NB4 (cell line): Measurements from ENCODE around the gene SIMC1.
A peak's percentile ranks its signal among the peaks of the same experiment; 100 is the strongest.

Source experiments
- DNase-seq: peaks from one replicate; pipeline ENCODE4 v3.0.0; 2010; ENCODE audit warnings: low read depth
- H3K4me3 ChIP-seq: one replicate; pipeline ENCODE4 v1.5.1; 2011; ENCODE audit warnings: mild to moderate bottlenecking, low read depth, low read length, moderate library complexity
- MYC ChIP-seq: IDR thresholded peaks from 2 replicates; pipeline ENCODE4 v1.6.1; 2011; ENCODE audit warnings: low read depth, low read length
- POLR2A ChIP-seq: IDR thresholded peaks from 2 replicates; pipeline ENCODE4 v1.6.1; 2011; ENCODE audit warnings: mild to moderate bottlenecking; ENCODE audit not compliant: insufficient read length; ENCODE audit errors: extremely low read depth
- TF ChIP-seq, protein P1 (sequence below): IDR thresholded peaks from one replicate; pipeline ENCODE4 v1.5.1; 2012; ENCODE audit warnings: low read depth, low read length
- TF ChIP-seq, protein P2 (sequence below): IDR thresholded peaks from 2 replicates; pipeline ENCODE4 v1.6.1; 2011; ENCODE audit warnings: low read depth, low read length

SIMC1 gene

DNA sequence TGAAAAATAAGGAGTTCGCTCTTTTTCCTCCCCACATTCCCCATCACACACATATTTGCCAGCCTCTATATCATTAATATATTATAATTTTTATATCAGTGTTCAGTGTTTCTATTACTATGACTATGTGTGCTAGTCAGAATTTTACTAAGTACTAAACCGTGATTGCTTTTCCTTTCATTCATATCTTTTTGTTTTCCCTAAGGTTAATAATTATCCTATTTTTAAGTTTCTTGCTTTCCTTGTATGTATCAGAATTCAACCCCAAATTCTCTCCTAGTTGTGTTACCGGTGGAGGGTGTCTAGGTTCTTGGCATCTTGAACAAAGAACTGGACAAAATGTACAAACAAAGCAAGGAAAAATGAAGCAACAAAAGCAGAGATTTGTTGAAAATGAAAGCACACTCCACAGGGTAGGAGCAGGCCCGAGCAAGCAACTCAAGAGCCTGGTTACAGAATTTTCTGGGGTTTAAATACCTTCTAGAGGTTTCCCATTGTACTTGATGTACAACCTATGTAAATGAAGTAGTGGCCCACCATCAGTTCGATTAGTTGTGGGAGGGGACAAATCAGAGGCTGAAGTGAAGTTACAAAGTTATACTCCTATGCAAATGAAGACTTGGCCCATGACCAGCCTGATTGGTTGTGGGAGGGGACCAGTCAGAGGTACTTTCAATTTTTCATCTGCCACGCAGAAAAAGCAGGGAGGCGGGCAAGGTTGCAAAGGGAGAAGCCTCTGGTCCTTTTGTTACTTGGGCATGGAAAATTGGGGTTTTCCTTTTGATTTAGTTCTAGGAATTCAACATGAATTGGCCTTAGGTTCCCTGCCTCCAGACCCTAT lies 79.5 kb downstream of the SIMC1 start:
- DNase-seq, result no peak
- TF ChIP-seq, protein P1, sequence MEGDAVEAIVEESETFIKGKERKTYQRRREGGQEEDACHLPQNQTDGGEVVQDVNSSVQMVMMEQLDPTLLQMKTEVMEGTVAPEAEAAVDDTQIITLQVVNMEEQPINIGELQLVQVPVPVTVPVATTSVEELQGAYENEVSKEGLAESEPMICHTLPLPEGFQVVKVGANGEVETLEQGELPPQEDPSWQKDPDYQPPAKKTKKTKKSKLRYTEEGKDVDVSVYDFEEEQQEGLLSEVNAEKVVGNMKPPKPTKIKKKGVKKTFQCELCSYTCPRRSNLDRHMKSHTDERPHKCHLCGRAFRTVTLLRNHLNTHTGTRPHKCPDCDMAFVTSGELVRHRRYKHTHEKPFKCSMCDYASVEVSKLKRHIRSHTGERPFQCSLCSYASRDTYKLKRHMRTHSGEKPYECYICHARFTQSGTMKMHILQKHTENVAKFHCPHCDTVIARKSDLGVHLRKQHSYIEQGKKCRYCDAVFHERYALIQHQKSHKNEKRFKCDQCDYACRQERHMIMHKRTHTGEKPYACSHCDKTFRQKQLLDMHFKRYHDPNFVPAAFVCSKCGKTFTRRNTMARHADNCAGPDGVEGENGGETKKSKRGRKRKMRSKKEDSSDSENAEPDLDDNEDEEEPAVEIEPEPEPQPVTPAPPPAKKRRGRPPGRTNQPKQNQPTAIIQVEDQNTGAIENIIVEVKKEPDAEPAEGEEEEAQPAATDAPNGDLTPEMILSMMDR, result no peak
- TF ChIP-seq MYC, result no peak
- no peak for TF ChIP-seq POLR2A
- TF ChIP-seq, protein P2, sequence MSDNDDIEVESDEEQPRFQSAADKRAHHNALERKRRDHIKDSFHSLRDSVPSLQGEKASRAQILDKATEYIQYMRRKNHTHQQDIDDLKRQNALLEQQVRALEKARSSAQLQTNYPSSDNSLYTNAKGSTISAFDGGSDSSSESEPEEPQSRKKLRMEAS, result no peak

DNA sequence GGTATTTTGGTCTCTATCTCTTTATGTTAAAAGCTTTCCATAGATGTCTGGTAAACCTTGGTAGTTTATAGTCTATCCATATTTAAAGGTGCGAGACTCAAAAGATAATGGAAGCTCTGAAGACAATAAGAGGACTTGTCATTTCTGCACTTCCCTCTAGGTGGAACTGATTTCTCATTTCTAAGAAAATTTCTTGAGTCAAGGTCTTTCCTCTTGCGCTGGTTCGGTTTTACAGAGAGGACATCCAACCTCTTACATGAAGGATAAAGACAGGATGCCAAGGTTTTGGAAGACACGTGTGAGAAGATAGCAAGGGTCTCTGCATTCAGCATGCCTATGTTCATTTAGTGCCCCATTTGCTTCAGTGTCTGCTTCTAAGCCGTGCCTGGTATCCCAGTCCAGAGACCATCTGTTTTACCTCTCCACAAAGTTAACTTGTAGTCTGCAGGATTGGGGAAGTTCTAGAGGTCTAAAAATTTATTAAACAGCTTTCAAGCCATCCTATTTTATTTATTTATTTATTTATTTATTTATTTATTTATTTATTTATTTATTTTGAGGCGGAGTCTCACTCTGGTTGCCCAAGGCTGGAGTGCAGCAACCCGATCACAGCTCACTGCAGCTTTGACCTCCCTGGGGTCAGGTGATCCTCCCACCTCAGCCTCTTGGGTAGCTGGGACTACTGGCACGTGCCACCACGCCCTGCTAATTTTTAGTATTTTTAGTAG lies 81.8 kb downstream of the SIMC1 start:
- TF ChIP-seq, protein P2, result no peak
- TF ChIP-seq MYC, result no peak
- no peak for TF ChIP-seq POLR2A
- TF ChIP-seq, protein P1, result peak; percentile 24
- no peak overlapping the region for H3K4me3 ChIP-seq
- DNase-seq, result peak; percentile 27

More for the DNA sequence above, 79.5 kb downstream of the SIMC1 start:
- H3K4me3 ChIP-seq, result no peak overlapping the region

DNA sequence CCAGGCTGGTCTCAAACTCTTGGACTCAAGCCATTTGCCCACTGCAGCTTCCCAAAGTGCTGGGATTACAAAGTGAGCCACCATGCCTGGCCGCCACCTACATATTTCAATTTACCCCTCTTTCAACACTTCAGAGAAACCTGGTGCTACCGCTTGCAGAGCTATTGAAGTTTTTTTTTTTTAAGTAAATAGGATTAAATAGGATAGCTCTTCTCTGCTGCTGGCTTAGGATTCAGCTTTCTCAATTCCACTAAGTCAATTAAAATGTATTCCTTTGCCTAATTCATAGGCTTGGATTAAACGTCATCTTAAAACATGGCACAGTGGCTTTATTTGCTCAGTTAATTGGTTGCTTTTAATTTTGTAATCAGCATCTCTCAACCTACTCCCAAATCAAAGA lies 82.4 kb downstream of the SIMC1 start:
- TF ChIP-seq MYC (no peak), POLR2A (no peak)
- TF ChIP-seq, protein P2, result no peak
- TF ChIP-seq, protein P1, result no peak

GRCh38 chr5:176334031-176334770 lies 96.0 kb downstream of the SIMC1 start:
- no peak for DNase-seq
- H3K4me3 ChIP-seq, result no peak overlapping the region
- no peak for TF ChIP-seq POLR2A
- TF ChIP-seq, protein P2, result no peak
- TF ChIP-seq, protein P1, result no peak
- TF ChIP-seq MYC, result no peak

More for the DNA sequence above, 82.4 kb downstream of the SIMC1 start:
- H3K4me3 ChIP-seq, result no peak overlapping the region
- DNase-seq, result no peak

- TF ChIP-seq MYC (no peak), POLR2A (no peak)
- TF ChIP-seq, protein P1, result no peak
- TF ChIP-seq, protein P2, result no peak
- H3K4me3 ChIP-seq, result no peak overlapping the region
- DNase-seq, result no peak
These were observed 99.7 kb downstream of the SIMC1 start for GRCh38 chr5:176337913-176338312.
